ENCODE data around the gene PLB1. TPM values are rescaled to one million over a fixed set of nuclear protein-coding genes. Genes with fewer than 3 reads are reported as not detected.

PLB1 gene
- polyA plus RNA-seq, 2 of the 4 experiments (the other 2 are of a cell fraction), result 0.26 to 1.4 TPM

- no peak; a peak in 1 of 6 replicates for ATAC-seq
- no peaks in the 10 kb centered on the region for H3K4me1 ChIP-seq
- H3K27ac ChIP-seq, result no peak overlapping the region
- H3K4me3 ChIP-seq, result no peak overlapping the region
- ChIA-PET CTCF (interaction anchor here (1.4 kb wide), 1 partner anchor 21 kb away, joined by 4 read pairs; no protein-coding TSS in a partner anchor), POLR2A (no interaction called here)
- 70% methylated on average over 9 of the region's 9 CpGs for WGBS (ENCODE audit: missing lambda C conversion rate)
- DNase-seq (ENCODE audit: low read depth in 1 of 2, low spot score in 1 of 2), result no peak
- no peak for FAIRE-seq
- TF ChIP-seq HOXB5 (CRISPR knock-in tag; IDR thresholded peaks at IDR 0.05), result no peak
- no peak for TF ChIP-seq MYC (IDR thresholded peaks at IDR 0.05; ENCODE audit: borderline replicate concordance, low read length)
- TF ChIP-seq CHD2 (IDR thresholded peaks at IDR 0.05; ENCODE audit: low read length, partially characterized antibody), result no peak
- no peak for TF ChIP-seq FOSL2 (IDR thresholded peaks at IDR 0.05)
- no peak for TF ChIP-seq FOSL2 (CRISPR knock-in tag; IDR thresholded peaks at IDR 0.05)
- TF ChIP-seq PHF8 (IDR thresholded peaks at IDR 0.05; ENCODE audit: borderline replicate concordance, low read depth), result no peak
- no peak for TF ChIP-seq FOXS1 (CRISPR knock-in tag; IDR thresholded peaks at IDR 0.05)
- TF ChIP-seq KDM1A (IDR thresholded peaks at IDR 0.05; ENCODE audit: low read depth), result no peak
- no peak for TF ChIP-seq CHD4 (IDR thresholded peaks at IDR 0.05; ENCODE audit: borderline replicate concordance)
- TF ChIP-seq HOXB13 (CRISPR knock-in tag; IDR thresholded peaks at IDR 0.05; ENCODE audit: low read depth), result no peak
- no peak for TF ChIP-seq JUNB (IDR thresholded peaks at IDR 0.05)
- no peak for TF ChIP-seq ZSCAN20 (CRISPR knock-in tag; IDR thresholded peaks at IDR 0.05)
- TF ChIP-seq MAFK (IDR thresholded peaks at IDR 0.05; ENCODE audit: partially characterized antibody), result no peak
- no peak for TF ChIP-seq ESRRA (IDR thresholded peaks at IDR 0.05; ENCODE audit: borderline replicate concordance, low read length)
- TF ChIP-seq KDM5A (IDR thresholded peaks at IDR 0.05), result no peak
- TF ChIP-seq BHLHE40 (IDR thresholded peaks at IDR 0.05; ENCODE audit: low read depth, low read length), result no peak
- TF ChIP-seq RAD21 (conservative IDR thresholded peaks at IDR 0.05 in 1 of 2, IDR thresholded peaks at IDR 0.05 in 1 of 2), result no peak
- no peak for TF ChIP-seq POLR2AphosphoS2 (conservative IDR thresholded peaks at IDR 0.05; ENCODE audit: low read length)
- no peak overlapping the region for H3K4me2 ChIP-seq
- H3K9me3 ChIP-seq, result no peaks in the 10 kb centered on the region
These were observed 49.8 kb downstream of the PLB1 start for GRCh38 chr2:28545590-28546200.

DNA sequence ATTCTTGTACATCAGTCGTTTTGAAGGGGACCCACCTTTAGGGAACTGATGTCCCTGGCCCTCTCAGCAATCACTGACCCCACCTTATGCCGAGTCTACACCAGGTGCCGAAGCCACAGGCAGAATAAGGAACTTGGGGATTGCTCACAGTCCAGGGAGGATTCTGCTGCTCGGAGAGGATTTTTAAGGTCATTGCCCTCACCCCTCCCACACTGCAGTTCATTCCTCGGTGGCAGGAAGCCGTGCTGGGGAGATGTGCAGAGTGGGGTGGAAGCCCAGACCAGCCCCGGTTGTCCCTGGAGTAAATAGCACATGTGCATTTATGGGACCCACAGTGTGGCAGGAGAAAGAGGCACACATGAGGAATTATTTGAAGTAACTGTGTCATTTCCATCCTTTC lies 50.4 kb downstream of the PLB1 start:
- CTCF ChIA-PET, result interaction anchor here (1.4 to 2.3 kb wide), 2 partner anchors 10 to 20 kb away, joined by 4 to 7 read pairs; no protein-coding TSS in a partner anchor

More for the DNA sequence above, 50.4 kb downstream of the PLB1 start:
- ATAC-seq (no peak), DNase-seq (ENCODE audit: low read depth in 1 of 2, low spot score in 1 of 2) (no peak), FAIRE-seq (no peak)
- WGBS (ENCODE audit: missing lambda C conversion rate), result 46% methylated on average over 7 of the region's 7 CpGs
- Histone ChIP-seq H3K4me1 (no peaks in the 10 kb centered on the region), H3K9me3 (no peaks in the 10 kb centered on the region), H3K27ac (no peak overlapping the region), H3K4me3 (no peak overlapping the region), H3K4me2 (no peak overlapping the region)
- TF ChIP-seq, protein P1, sequence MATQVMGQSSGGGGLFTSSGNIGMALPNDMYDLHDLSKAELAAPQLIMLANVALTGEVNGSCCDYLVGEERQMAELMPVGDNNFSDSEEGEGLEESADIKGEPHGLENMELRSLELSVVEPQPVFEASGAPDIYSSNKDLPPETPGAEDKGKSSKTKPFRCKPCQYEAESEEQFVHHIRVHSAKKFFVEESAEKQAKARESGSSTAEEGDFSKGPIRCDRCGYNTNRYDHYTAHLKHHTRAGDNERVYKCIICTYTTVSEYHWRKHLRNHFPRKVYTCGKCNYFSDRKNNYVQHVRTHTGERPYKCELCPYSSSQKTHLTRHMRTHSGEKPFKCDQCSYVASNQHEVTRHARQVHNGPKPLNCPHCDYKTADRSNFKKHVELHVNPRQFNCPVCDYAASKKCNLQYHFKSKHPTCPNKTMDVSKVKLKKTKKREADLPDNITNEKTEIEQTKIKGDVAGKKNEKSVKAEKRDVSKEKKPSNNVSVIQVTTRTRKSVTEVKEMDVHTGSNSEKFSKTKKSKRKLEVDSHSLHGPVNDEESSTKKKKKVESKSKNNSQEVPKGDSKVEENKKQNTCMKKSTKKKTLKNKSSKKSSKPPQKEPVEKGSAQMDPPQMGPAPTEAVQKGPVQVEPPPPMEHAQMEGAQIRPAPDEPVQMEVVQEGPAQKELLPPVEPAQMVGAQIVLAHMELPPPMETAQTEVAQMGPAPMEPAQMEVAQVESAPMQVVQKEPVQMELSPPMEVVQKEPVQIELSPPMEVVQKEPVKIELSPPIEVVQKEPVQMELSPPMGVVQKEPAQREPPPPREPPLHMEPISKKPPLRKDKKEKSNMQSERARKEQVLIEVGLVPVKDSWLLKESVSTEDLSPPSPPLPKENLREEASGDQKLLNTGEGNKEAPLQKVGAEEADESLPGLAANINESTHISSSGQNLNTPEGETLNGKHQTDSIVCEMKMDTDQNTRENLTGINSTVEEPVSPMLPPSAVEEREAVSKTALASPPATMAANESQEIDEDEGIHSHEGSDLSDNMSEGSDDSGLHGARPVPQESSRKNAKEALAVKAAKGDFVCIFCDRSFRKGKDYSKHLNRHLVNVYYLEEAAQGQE (IDR thresholded peaks at IDR 0.05), result no peak
- TF ChIP-seq CBX8 (IDR thresholded peaks at IDR 0.05) (no peak), CBX2 (IDR thresholded peaks at IDR 0.05; ENCODE audit: borderline replicate concordance, low read depth) (no peak), HMGXB4 (CRISPR knock-in tag; IDR thresholded peaks at IDR 0.05; ENCODE audit: borderline replicate concordance) (no peak), HOXA7 (CRISPR knock-in tag; IDR thresholded peaks at IDR 0.05) (no peak), ZC3H11A (IDR thresholded peaks at IDR 0.05) (no peak), TFCP2L1 (CRISPR knock-in tag; IDR thresholded peaks at IDR 0.05) (no peak), HDAC2 (IDR thresholded peaks at IDR 0.05) (no peak), JUN (IDR thresholded peaks at IDR 0.05) (no peak)
- TF ChIP-seq, protein P2, sequence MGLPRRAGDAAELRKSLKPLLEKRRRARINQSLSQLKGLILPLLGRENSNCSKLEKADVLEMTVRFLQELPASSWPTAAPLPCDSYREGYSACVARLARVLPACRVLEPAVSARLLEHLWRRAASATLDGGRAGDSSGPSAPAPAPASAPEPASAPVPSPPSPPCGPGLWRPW (IDR thresholded peaks at IDR 0.05), result no peak
- POLR2A ChIA-PET, result no interaction called here

Measured in A549 (cell line).